PC-3 (cell line): ENCODE measurements around the gene HECTD1. TPM values are rescaled to one million over a fixed set of nuclear protein-coding genes. Genes with fewer than 3 reads are reported as not detected.

Source experiments
- ATAC-seq: fragments of 200-7000 bp; cut with Tn5 transposase; 2 replicates; pipeline ENCODE4 v1.9.1; 2020; ENCODE audit warnings: mild to moderate bottlenecking, moderate library complexity
- BruUV-seq: library from RNA; stranded (reverse); fragments of 400-500 nt; replicated peaks from 2 replicates; lab custom pipeline; 2021; lab: Mats Ljungman, UMichigan
- CTCF ChIA-PET: fragments of 300-600 bp; sonication (Branson Sonifier 250); formaldehyde crosslinking; loops from one replicate; lab custom pipeline; 2022; ENCODE audit warnings: antibody characterized with exemption; lab: Charles Lee
- POLR2A ChIA-PET: fragments of 300-600 bp; sonication (Branson Sonifier 250); formaldehyde crosslinking; loops from one replicate; lab custom pipeline; 2022; ENCODE audit warnings: antibody characterized with exemption; ENCODE audit not compliant: unreplicated experiment; lab: Charles Lee
- DNase-seq: peaks from one replicate; pipeline ENCODE4 v3.0.0-alpha.2; 2015
- H2AFZ ChIP-seq: fragments of 300-600 bp; sonication (generic); 2 replicates; pipeline ENCODE4 v1.6.0; 2016; ENCODE audit warnings: antibody characterized with exemption, low read length
- H3F3A ChIP-seq: fragments of 300-600 bp; sonication (generic); one replicate; pipeline ENCODE4 v1.6.0; 2017; ENCODE audit warnings: antibody characterized with exemption, low read length, control low read depth, mild to moderate bottlenecking; ENCODE audit not compliant: unreplicated experiment
- H3K27ac ChIP-seq: fragments of 300-600 bp; sonication (generic); 2 replicates; pipeline ENCODE4 v1.5.1; 2016; ENCODE audit warnings: mild to moderate bottlenecking, low read length
- H3K27me3 ChIP-seq: fragments of 300-600 bp; sonication (generic); 2 replicates; pipeline ENCODE4 v1.6.1; 2016; ENCODE audit warnings: low read length, mixed read lengths
- H3K36me3 ChIP-seq: fragments of 300-600 bp; sonication (generic); 2 replicates; pipeline ENCODE4 v1.6.1; 2016; ENCODE audit warnings: low read depth, mixed run types, low read length, mixed read lengths
- H3K4me1 ChIP-seq: fragments of 300-600 bp; sonication (generic); 2 replicates; pipeline ENCODE4 v1.5.1; 2016; ENCODE audit warnings: low read length; ENCODE audit not compliant: insufficient read depth
- H3K4me2 ChIP-seq: fragments of 300-600 bp; sonication (generic); 2 replicates; pipeline ENCODE4 v1.6.0; 2016; ENCODE audit warnings: low read length
- H3K4me3 ChIP-seq: fragments of 300-600 bp; sonication (generic); 2 replicates; pipeline ENCODE4 v1.5.1; 2016; ENCODE audit warnings: mild to moderate bottlenecking, low read length, mixed read lengths
- H3K79me2 ChIP-seq: fragments of 300-600 bp; sonication (generic); 2 replicates; pipeline ENCODE4 v1.6.1; 2017; ENCODE audit warnings: low read length, mixed read lengths
- H3K9ac ChIP-seq: fragments of 300-600 bp; sonication (generic); 2 replicates; pipeline ENCODE4 v1.6.0; 2016; ENCODE audit warnings: mild to moderate bottlenecking, low read length
- H3K9me2 ChIP-seq: fragments of 300-600 bp; sonication (generic); replicated peaks from 2 replicates; pipeline ENCODE4 v1.6.1; 2016; ENCODE audit warnings: mixed run types, low read length, mixed read lengths
- H3K9me3 ChIP-seq: fragments of 300-600 bp; sonication (generic); 2 replicates; pipeline ENCODE4 v1.6.1; 2016; ENCODE audit warnings: low read length, mixed read lengths
- H4K20me1 ChIP-seq: fragments of 300-600 bp; sonication (generic); 2 replicates; pipeline ENCODE4 v1.6.1; 2016; ENCODE audit warnings: low read length, mixed read lengths
- EZH2 ChIP-seq: fragments of 300-600 bp; sonication (generic); IDR thresholded peaks from one replicate; pipeline ENCODE4 v1.6.1; 2017; ENCODE audit warnings: antibody characterized with exemption, mild to moderate bottlenecking, low read length; ENCODE audit not compliant: unreplicated experiment
- EZH2phosphoT487 ChIP-seq: fragments of 300-600 bp; sonication (generic); IDR thresholded peaks from 2 replicates; pipeline ENCODE4 v1.6.1; 2018; ENCODE audit warnings: mild to moderate bottlenecking, antibody characterized with exemption, low read length, borderline replicate concordance
- intact Hi-C: fragments of 100-400 bp; cut with micrococcal nuclease; formaldehyde crosslinking; loops from 2 replicates; pipeline ENCODE4 v1.9.0; 2023
- total RNA-seq: library from RNA; depleted of rRNA; stranded (reverse); fragments of >200 nt; gene quantifications from 2 replicates; pipeline ENCODE4 v1.2.3, GENCODE V29; 2014; rRNA removed
- TF ChIP-seq, protein P1 (sequence below): fragments of 300-600 bp; sonication (generic); conservative IDR thresholded peaks from 2 replicates; pipeline ENCODE4 v1.5.1; 2017; ENCODE audit warnings: antibody characterized with exemption, low read depth, mild to moderate bottlenecking, low read length

The HECTD1 gene
- total RNA-seq, 1 experiment from 2014 or later: 152 TPM

DNA sequence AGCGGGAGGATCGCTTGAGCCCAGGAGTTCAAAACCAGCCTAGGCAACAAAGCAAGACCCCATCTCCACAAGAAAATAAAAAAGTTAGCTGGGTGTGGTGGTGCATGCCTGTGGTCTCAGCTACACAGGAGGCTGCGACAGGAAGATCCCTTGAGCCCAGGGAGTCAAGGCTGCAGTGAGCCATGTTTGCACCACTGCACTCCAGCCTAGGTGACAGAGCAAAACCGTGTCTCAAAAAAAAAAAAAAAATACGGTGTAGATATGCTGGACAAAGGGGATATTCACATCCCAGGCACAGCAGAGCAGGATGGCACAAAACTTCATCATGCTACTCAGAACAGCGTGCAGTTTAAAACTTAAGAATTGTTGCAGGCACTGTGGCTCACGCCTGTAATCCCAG is 156.6 kb downstream of the HECTD1 start:
- H3K27ac ChIP-seq: no peak overlapping the region
- no peaks in the 10 kb centered on the region for H4K20me1 ChIP-seq
- no peak for TF ChIP-seq EZH2
- TF ChIP-seq EZH2phosphoT487: no peak
- TF ChIP-seq, protein P1, sequence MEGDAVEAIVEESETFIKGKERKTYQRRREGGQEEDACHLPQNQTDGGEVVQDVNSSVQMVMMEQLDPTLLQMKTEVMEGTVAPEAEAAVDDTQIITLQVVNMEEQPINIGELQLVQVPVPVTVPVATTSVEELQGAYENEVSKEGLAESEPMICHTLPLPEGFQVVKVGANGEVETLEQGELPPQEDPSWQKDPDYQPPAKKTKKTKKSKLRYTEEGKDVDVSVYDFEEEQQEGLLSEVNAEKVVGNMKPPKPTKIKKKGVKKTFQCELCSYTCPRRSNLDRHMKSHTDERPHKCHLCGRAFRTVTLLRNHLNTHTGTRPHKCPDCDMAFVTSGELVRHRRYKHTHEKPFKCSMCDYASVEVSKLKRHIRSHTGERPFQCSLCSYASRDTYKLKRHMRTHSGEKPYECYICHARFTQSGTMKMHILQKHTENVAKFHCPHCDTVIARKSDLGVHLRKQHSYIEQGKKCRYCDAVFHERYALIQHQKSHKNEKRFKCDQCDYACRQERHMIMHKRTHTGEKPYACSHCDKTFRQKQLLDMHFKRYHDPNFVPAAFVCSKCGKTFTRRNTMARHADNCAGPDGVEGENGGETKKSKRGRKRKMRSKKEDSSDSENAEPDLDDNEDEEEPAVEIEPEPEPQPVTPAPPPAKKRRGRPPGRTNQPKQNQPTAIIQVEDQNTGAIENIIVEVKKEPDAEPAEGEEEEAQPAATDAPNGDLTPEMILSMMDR: no peak
- ATAC-seq (no peak), DNase-seq (no peak)
- H3K79me2 ChIP-seq: no peaks in the 10 kb centered on the region
- H3K4me2 ChIP-seq: no peak overlapping the region
- no peaks in the 10 kb centered on the region for H3K4me1 ChIP-seq
- no peaks in the 10 kb centered on the region for H3F3A ChIP-seq
- no peaks in the 10 kb centered on the region for H3K9me2 ChIP-seq
- CTCF ChIA-PET: no interaction called here
- intact Hi-C loops: no loop called here
- H3K4me3 ChIP-seq: no peak overlapping the region
- H2AFZ ChIP-seq: no peak overlapping the region
- no peaks in the 10 kb centered on the region for H3K9me3 ChIP-seq
- POLR2A ChIA-PET: no interaction called here
- H3K27me3 ChIP-seq: no peaks in the 10 kb centered on the region
- no peak overlapping the region for H3K9ac ChIP-seq
- no TSS peak for BruUV-seq
- no peaks in the 10 kb centered on the region for H3K36me3 ChIP-seq

Other genes with a start within 250 kb of the HECTD1 start
- 3.0 and 3.2 TPM in 2 replicates for gene AP4S1, start 182.1 kb downstream of the HECTD1 start, total RNA-seq
- 36.9 and 41.4 TPM in 2 replicates for gene STRN3, start 181.4 kb downstream of the HECTD1 start, total RNA-seq
- gene HEATR5A, start 212.8 kb upstream of the HECTD1 start, total RNA-seq: 11.5 and 12.7 TPM in 2 replicates
- gene DTD2, start 249.7 kb upstream of the HECTD1 start, total RNA-seq: 35.9 and 36.8 TPM in 2 replicates